ENCODE results near the gene PCDH15. TPM values are rescaled to one million over a fixed set of nuclear protein-coding genes. Genes with fewer than 3 reads are reported as not detected.

The PCDH15 gene
- total RNA-seq, 1 experiment from 2014 or later, result not detected

DNA sequence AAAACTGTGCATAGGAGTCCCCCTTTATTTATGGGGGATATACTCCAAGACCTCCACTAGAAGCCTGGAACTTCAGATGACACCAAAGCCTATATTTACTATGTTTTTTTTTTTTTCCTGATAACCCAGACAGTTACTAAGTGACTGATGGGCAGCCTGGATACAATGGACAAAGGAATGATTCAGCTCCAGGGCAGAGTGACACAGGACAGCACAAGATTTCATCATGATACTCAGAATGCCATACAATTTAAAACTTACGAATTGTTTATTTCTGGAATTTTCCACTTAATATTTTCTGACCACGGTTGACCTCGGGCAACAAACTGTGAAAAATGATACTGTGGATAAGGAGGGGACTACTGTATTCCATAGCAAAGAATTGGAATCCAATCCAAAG is 843.6 kb downstream of the PCDH15 start:
- H3K36me3 Mint-ChIP-seq (ENCODE audit: insufficient read depth, unreplicated experiment), result no peaks in the 10 kb centered on the region
- peaks cover 2% of the 10 kb centered on the region for H3K9me3 Mint-ChIP-seq (ENCODE audit: low read depth, unreplicated experiment)
- no TSS peak for BruUV-seq (replicated peaks)
- peak overlapping the region; percentile 90 for H3K27ac Mint-ChIP-seq (ENCODE audit: unreplicated experiment)
- TF ChIP-seq, protein P1, sequence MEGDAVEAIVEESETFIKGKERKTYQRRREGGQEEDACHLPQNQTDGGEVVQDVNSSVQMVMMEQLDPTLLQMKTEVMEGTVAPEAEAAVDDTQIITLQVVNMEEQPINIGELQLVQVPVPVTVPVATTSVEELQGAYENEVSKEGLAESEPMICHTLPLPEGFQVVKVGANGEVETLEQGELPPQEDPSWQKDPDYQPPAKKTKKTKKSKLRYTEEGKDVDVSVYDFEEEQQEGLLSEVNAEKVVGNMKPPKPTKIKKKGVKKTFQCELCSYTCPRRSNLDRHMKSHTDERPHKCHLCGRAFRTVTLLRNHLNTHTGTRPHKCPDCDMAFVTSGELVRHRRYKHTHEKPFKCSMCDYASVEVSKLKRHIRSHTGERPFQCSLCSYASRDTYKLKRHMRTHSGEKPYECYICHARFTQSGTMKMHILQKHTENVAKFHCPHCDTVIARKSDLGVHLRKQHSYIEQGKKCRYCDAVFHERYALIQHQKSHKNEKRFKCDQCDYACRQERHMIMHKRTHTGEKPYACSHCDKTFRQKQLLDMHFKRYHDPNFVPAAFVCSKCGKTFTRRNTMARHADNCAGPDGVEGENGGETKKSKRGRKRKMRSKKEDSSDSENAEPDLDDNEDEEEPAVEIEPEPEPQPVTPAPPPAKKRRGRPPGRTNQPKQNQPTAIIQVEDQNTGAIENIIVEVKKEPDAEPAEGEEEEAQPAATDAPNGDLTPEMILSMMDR (IDR thresholded peaks at IDR 0.05; ENCODE audit: unreplicated experiment), result no peak
- DNase-seq, result peak; percentile 5
- no peaks in the 10 kb centered on the region for H3K4me1 Mint-ChIP-seq (ENCODE audit: low read depth, unreplicated experiment)
- intact Hi-C loops (cut with micrococcal nuclease; ENCODE audit: unreplicated experiment), result no loop called here
- CTCF ChIA-PET, result no interaction called here
- no peaks in the 10 kb centered on the region for H3K27me3 Mint-ChIP-seq (ENCODE audit: unreplicated experiment)
- H3K4me3 Mint-ChIP-seq (ENCODE audit: low read depth, unreplicated experiment), result no peak overlapping the region

DNA sequence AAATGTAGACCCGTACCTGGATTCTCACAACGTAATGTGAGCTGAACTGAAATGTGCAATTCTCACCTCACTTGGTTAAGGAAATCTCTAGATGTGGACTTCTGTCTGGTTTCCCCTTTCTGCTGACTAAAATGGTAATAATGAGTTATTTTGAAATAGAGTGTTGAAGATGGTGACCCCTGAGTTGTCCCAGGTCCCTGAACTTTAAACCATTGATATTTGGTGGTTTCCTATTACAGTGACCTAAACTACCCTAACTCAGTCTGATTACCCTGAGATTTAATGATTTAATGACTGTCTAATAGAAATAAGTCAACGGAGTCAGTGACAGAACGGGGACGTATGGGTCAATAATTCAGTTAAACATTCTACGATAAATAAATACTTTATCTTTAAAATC is 845.9 kb downstream of the PCDH15 start:
- Mint-ChIP-seq H3K4me1 (ENCODE audit: low read depth, unreplicated experiment) (no peaks in the 10 kb centered on the region), H3K9me3 (ENCODE audit: low read depth, unreplicated experiment) (peaks cover 6% of the 10 kb centered on the region), H3K36me3 (ENCODE audit: insufficient read depth, unreplicated experiment) (no peaks in the 10 kb centered on the region), H3K27me3 (ENCODE audit: unreplicated experiment) (no peaks in the 10 kb centered on the region), H3K4me3 (ENCODE audit: low read depth, unreplicated experiment) (no peak overlapping the region), H3K27ac (ENCODE audit: unreplicated experiment) (no peak overlapping the region)
- BruUV-seq (replicated peaks), result no TSS peak
- intact Hi-C loops (cut with micrococcal nuclease; ENCODE audit: unreplicated experiment), result no loop called here
- CTCF ChIA-PET, result no interaction called here
- TF ChIP-seq, protein P1 (IDR thresholded peaks at IDR 0.05; ENCODE audit: unreplicated experiment), result no peak
- DNase-seq, result no peak

DNA sequence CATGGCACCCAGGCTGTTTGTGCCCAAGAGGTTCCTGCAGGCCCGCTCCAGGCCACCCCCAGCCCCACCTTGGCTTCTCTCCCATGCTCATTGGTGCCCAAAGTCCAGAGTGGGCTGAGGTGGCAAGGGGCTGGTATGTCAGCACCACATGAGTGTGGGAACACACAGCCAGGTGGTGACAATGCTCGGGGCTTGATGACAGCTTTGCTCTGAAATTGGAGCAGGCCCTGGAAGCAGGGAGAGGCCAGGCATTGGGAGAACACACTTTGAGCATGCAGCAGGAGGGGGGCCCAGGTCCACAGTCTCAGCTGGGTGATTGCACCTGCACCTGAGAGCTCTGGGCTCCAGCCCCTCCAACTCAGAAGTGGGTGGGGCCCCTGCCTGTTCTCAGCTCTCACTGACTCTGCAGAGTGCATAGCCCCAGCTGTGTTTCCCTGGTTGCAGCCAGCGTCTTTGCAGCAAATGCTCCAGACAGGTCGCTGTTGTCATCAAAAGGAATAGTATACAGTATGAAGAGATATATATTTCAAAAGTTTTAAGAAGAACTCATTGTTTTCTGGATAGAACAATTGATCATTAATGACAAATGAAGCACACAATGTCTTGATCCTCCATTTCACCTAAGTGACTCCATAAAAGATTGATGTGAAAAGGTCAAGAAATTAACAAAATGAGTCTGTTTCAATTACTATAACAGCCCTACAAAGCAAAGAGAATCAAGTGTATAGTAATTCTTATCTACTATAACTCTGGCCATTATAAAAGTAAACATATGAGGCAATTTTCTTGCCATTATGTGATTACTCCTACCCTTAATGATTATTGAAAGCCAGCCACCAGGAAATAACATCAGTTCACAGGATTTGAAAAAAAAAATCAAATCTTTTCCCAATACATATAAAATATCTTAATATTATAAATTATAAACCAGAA is 848.1 kb downstream of the PCDH15 start:
- BruUV-seq (replicated peaks), result no TSS peak
- peaks cover 6% of the 10 kb centered on the region for H3K9me3 Mint-ChIP-seq (ENCODE audit: low read depth, unreplicated experiment)
- no peak for DNase-seq
- intact Hi-C loops (cut with micrococcal nuclease; ENCODE audit: unreplicated experiment), result no loop called here
- H3K27ac Mint-ChIP-seq (ENCODE audit: unreplicated experiment), result no peak overlapping the region
- TF ChIP-seq, protein P1 (IDR thresholded peaks at IDR 0.05; ENCODE audit: unreplicated experiment), result no peak
- H3K36me3 Mint-ChIP-seq (ENCODE audit: insufficient read depth, unreplicated experiment), result no peaks in the 10 kb centered on the region
- H3K4me1 Mint-ChIP-seq (ENCODE audit: low read depth, unreplicated experiment), result no peaks in the 10 kb centered on the region
- no peak overlapping the region for H3K4me3 Mint-ChIP-seq (ENCODE audit: low read depth, unreplicated experiment)
- CTCF ChIA-PET, result no interaction called here
- H3K27me3 Mint-ChIP-seq (ENCODE audit: unreplicated experiment), result no peaks in the 10 kb centered on the region

DNA sequence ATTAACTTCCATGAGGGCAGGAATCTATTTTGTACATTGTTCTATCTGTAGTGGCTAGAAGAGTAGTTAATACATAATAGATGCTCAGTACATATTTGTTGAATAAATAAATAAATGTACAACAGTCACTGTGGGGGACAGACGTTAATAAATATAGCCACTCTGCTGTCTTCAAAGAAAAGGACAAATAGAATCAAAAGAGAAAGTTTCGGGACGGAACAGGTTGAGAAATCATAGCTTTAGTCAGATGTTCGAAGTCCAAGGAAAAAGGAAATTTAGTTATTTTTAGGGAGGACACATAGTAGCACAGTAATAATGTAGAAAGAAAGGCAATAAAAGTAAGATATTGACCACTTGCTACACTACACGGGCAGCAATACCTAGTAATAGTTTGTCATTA is 861.4 kb downstream of the PCDH15 start:
- TF ChIP-seq, protein P1 (IDR thresholded peaks at IDR 0.05; ENCODE audit: unreplicated experiment), result no peak
- Mint-ChIP-seq H3K27ac (ENCODE audit: unreplicated experiment) (no peak overlapping the region), H3K27me3 (ENCODE audit: unreplicated experiment) (no peaks in the 10 kb centered on the region), H3K4me3 (ENCODE audit: low read depth, unreplicated experiment) (no peak overlapping the region), H3K4me1 (ENCODE audit: low read depth, unreplicated experiment) (peaks cover 8% of the 10 kb centered on the region), H3K9me3 (ENCODE audit: low read depth, unreplicated experiment) (no peaks in the 10 kb centered on the region), H3K36me3 (ENCODE audit: insufficient read depth, unreplicated experiment) (no peaks in the 10 kb centered on the region)
- DNase-seq, result no peak
- intact Hi-C loops (cut with micrococcal nuclease; ENCODE audit: unreplicated experiment), result no loop called here
- CTCF ChIA-PET, result interaction anchor here (1.1 kb wide), 1 partner anchor 607 kb away, joined by 3 read pairs; no protein-coding TSS in a partner anchor
- no TSS peak for BruUV-seq (replicated peaks)

Data from Calu3 (cell line).